ENCODE results near the gene NEGR1.

The NEGR1 gene

GRCh38 chr1:71473331-71473730, 809.0 kb downstream of the NEGR1 start:
- Histone ChIP-seq H3K27ac (ENCODE audit: low read length) (no peak overlapping the region), H3K9ac (ENCODE audit: low read length in 2 of 2) (no peak overlapping the region), H3K9me3 (ENCODE audit: control insufficient read depth in 2 of 2, low read length in 2 of 2) (no peaks in the 10 kb centered on the region), H3K27me3 (ENCODE audit: control insufficient read depth in 1 of 2, insufficient read depth in 2 of 2, low read length in 2 of 2) (no peaks in the 10 kb centered on the region), H3K36me3 (ENCODE audit: control insufficient read depth in 2 of 2, insufficient read depth in 2 of 2, low read length in 2 of 2) (no peaks in the 10 kb centered on the region), H3K4me3 (ENCODE audit: low read length in 2 of 2) (no peak overlapping the region), H3K4me1 (ENCODE audit: control insufficient read depth, insufficient read depth, low read length) (no peaks in the 10 kb centered on the region)

GRCh38 chr1:71465093-71465492, 817.2 kb downstream of the NEGR1 start:
- Histone ChIP-seq H3K4me3 (ENCODE audit: low read length in 2 of 2) (no peak overlapping the region), H3K27me3 (ENCODE audit: control insufficient read depth in 1 of 2, insufficient read depth in 2 of 2, low read length in 2 of 2) (no peaks in the 10 kb centered on the region), H3K9ac (ENCODE audit: low read length in 2 of 2) (no peak overlapping the region), H3K36me3 (ENCODE audit: control insufficient read depth in 2 of 2, insufficient read depth in 2 of 2, low read length in 2 of 2) (no peaks in the 10 kb centered on the region), H3K27ac (ENCODE audit: low read length) (no peak overlapping the region), H3K9me3 (ENCODE audit: control insufficient read depth in 2 of 2, low read length in 2 of 2) (no peaks in the 10 kb centered on the region), H3K4me1 (ENCODE audit: control insufficient read depth, insufficient read depth, low read length) (no peaks in the 10 kb centered on the region)

GRCh38 chr1:71464016-71464415, 818.3 kb downstream of the NEGR1 start:
- H3K4me3 ChIP-seq (ENCODE audit: low read length in 2 of 2): no peak overlapping the region
- no peak overlapping the region for H3K27ac ChIP-seq (ENCODE audit: low read length)
- no peaks in the 10 kb centered on the region for H3K4me1 ChIP-seq (ENCODE audit: control insufficient read depth, insufficient read depth, low read length)
- H3K9ac ChIP-seq (ENCODE audit: low read length in 2 of 2): no peak overlapping the region
- H3K27me3 ChIP-seq (ENCODE audit: control insufficient read depth in 1 of 2, insufficient read depth in 2 of 2, low read length in 2 of 2): no peaks in the 10 kb centered on the region
- H3K9me3 ChIP-seq (ENCODE audit: control insufficient read depth in 2 of 2, low read length in 2 of 2): no peaks in the 10 kb centered on the region
- no peaks in the 10 kb centered on the region for H3K36me3 ChIP-seq (ENCODE audit: control insufficient read depth in 2 of 2, insufficient read depth in 2 of 2, low read length in 2 of 2)

- Histone ChIP-seq H3K4me3 (ENCODE audit: low read length in 2 of 2) (no peak overlapping the region), H3K27ac (ENCODE audit: low read length) (no peak overlapping the region), H3K9me3 (ENCODE audit: control insufficient read depth in 2 of 2, low read length in 2 of 2) (no peaks in the 10 kb centered on the region), H3K4me1 (ENCODE audit: control insufficient read depth, insufficient read depth, low read length) (no peaks in the 10 kb centered on the region), H3K27me3 (ENCODE audit: control insufficient read depth in 1 of 2, insufficient read depth in 2 of 2, low read length in 2 of 2) (no peaks in the 10 kb centered on the region), H3K36me3 (ENCODE audit: control insufficient read depth in 2 of 2, insufficient read depth in 2 of 2, low read length in 2 of 2) (no peaks in the 10 kb centered on the region), H3K9ac (ENCODE audit: low read length in 2 of 2) (no peak overlapping the region)
Observed at GRCh38 chr1:71463144-71463543, 819.2 kb downstream of the NEGR1 start.

GRCh38 chr1:71462247-71462646, 820.1 kb downstream of the NEGR1 start:
- no peaks in the 10 kb centered on the region for H3K27me3 ChIP-seq (ENCODE audit: control insufficient read depth in 1 of 2, insufficient read depth in 2 of 2, low read length in 2 of 2)
- no peaks in the 10 kb centered on the region for H3K36me3 ChIP-seq (ENCODE audit: control insufficient read depth in 2 of 2, insufficient read depth in 2 of 2, low read length in 2 of 2)
- no peaks in the 10 kb centered on the region for H3K9me3 ChIP-seq (ENCODE audit: control insufficient read depth in 2 of 2, low read length in 2 of 2)
- H3K9ac ChIP-seq (ENCODE audit: low read length in 2 of 2): no peak overlapping the region
- no peaks in the 10 kb centered on the region for H3K4me1 ChIP-seq (ENCODE audit: control insufficient read depth, insufficient read depth, low read length)
- no peak overlapping the region for H3K27ac ChIP-seq (ENCODE audit: low read length)
- no peak overlapping the region for H3K4me3 ChIP-seq (ENCODE audit: low read length in 2 of 2)

- no peaks in the 10 kb centered on the region for H3K9me3 ChIP-seq (ENCODE audit: control insufficient read depth in 2 of 2, low read length in 2 of 2)
- H3K27me3 ChIP-seq (ENCODE audit: control insufficient read depth in 1 of 2, insufficient read depth in 2 of 2, low read length in 2 of 2): no peaks in the 10 kb centered on the region
- H3K36me3 ChIP-seq (ENCODE audit: control insufficient read depth in 2 of 2, insufficient read depth in 2 of 2, low read length in 2 of 2): no peaks in the 10 kb centered on the region
- H3K9ac ChIP-seq (ENCODE audit: low read length in 2 of 2): no peak overlapping the region
- H3K4me3 ChIP-seq (ENCODE audit: low read length in 2 of 2): no peak overlapping the region
- H3K4me1 ChIP-seq (ENCODE audit: control insufficient read depth, insufficient read depth, low read length): no peaks in the 10 kb centered on the region
- no peak overlapping the region for H3K27ac ChIP-seq (ENCODE audit: low read length)
Observed at GRCh38 chr1:71461416-71461815, 820.9 kb downstream of the NEGR1 start.

GRCh38 chr1:71448444-71448843, 833.9 kb downstream of the NEGR1 start:
- Histone ChIP-seq H3K27me3 (ENCODE audit: control insufficient read depth in 1 of 2, insufficient read depth in 2 of 2, low read length in 2 of 2) (no peaks in the 10 kb centered on the region), H3K9me3 (ENCODE audit: control insufficient read depth in 2 of 2, low read length in 2 of 2) (no peaks in the 10 kb centered on the region), H3K9ac (ENCODE audit: low read length in 2 of 2) (no peak overlapping the region), H3K4me1 (ENCODE audit: control insufficient read depth, insufficient read depth, low read length) (no peaks in the 10 kb centered on the region), H3K4me3 (ENCODE audit: low read length in 2 of 2) (no peak overlapping the region), H3K27ac (ENCODE audit: low read length) (no peak overlapping the region), H3K36me3 (ENCODE audit: control insufficient read depth in 2 of 2, insufficient read depth in 2 of 2, low read length in 2 of 2) (no peaks in the 10 kb centered on the region)

- Histone ChIP-seq H3K4me1 (ENCODE audit: control insufficient read depth, insufficient read depth, low read length) (no peaks in the 10 kb centered on the region), H3K36me3 (ENCODE audit: control insufficient read depth in 2 of 2, insufficient read depth in 2 of 2, low read length in 2 of 2) (no peaks in the 10 kb centered on the region), H3K9me3 (ENCODE audit: control insufficient read depth in 2 of 2, low read length in 2 of 2) (no peaks in the 10 kb centered on the region), H3K9ac (ENCODE audit: low read length in 2 of 2) (no peak overlapping the region), H3K27ac (ENCODE audit: low read length) (no peak overlapping the region), H3K4me3 (ENCODE audit: low read length in 2 of 2) (no peak overlapping the region), H3K27me3 (ENCODE audit: control insufficient read depth in 1 of 2, insufficient read depth in 2 of 2, low read length in 2 of 2) (no peaks in the 10 kb centered on the region)
Observed at GRCh38 chr1:71438626-71439025, 843.7 kb downstream of the NEGR1 start.

- Histone ChIP-seq H3K27me3 (ENCODE audit: control insufficient read depth in 1 of 2, insufficient read depth in 2 of 2, low read length in 2 of 2) (no peaks in the 10 kb centered on the region), H3K4me1 (ENCODE audit: control insufficient read depth, insufficient read depth, low read length) (no peaks in the 10 kb centered on the region), H3K27ac (ENCODE audit: low read length) (no peak overlapping the region), H3K9ac (ENCODE audit: low read length in 2 of 2) (no peak overlapping the region), H3K4me3 (ENCODE audit: low read length in 2 of 2) (no peak overlapping the region), H3K9me3 (ENCODE audit: control insufficient read depth in 2 of 2, low read length in 2 of 2) (no peaks in the 10 kb centered on the region), H3K36me3 (ENCODE audit: control insufficient read depth in 2 of 2, insufficient read depth in 2 of 2, low read length in 2 of 2) (no peaks in the 10 kb centered on the region)
Observed at GRCh38 chr1:71435951-71436350, 846.4 kb downstream of the NEGR1 start.

- Histone ChIP-seq H3K36me3 (ENCODE audit: control insufficient read depth in 2 of 2, insufficient read depth in 2 of 2, low read length in 2 of 2) (no peaks in the 10 kb centered on the region), H3K4me1 (ENCODE audit: control insufficient read depth, insufficient read depth, low read length) (no peaks in the 10 kb centered on the region), H3K27me3 (ENCODE audit: control insufficient read depth in 1 of 2, insufficient read depth in 2 of 2, low read length in 2 of 2) (no peaks in the 10 kb centered on the region), H3K4me3 (ENCODE audit: low read length in 2 of 2) (no peak overlapping the region), H3K27ac (ENCODE audit: low read length) (no peak overlapping the region), H3K9me3 (ENCODE audit: control insufficient read depth in 2 of 2, low read length in 2 of 2) (no peaks in the 10 kb centered on the region), H3K9ac (ENCODE audit: low read length in 2 of 2) (no peak overlapping the region)
Observed at GRCh38 chr1:71434240-71434639, 848.1 kb downstream of the NEGR1 start.

- no peak overlapping the region for H3K4me3 ChIP-seq (ENCODE audit: low read length in 2 of 2)
- no peaks in the 10 kb centered on the region for H3K36me3 ChIP-seq (ENCODE audit: control insufficient read depth in 2 of 2, insufficient read depth in 2 of 2, low read length in 2 of 2)
- H3K27ac ChIP-seq (ENCODE audit: low read length): no peak overlapping the region
- no peaks in the 10 kb centered on the region for H3K9me3 ChIP-seq (ENCODE audit: control insufficient read depth in 2 of 2, low read length in 2 of 2)
- no peaks in the 10 kb centered on the region for H3K4me1 ChIP-seq (ENCODE audit: control insufficient read depth, insufficient read depth, low read length)
- no peak overlapping the region for H3K9ac ChIP-seq (ENCODE audit: low read length in 2 of 2)
- no peaks in the 10 kb centered on the region for H3K27me3 ChIP-seq (ENCODE audit: control insufficient read depth in 1 of 2, insufficient read depth in 2 of 2, low read length in 2 of 2)
Observed at GRCh38 chr1:71428029-71428428, 854.3 kb downstream of the NEGR1 start.

- Histone ChIP-seq H3K4me3 (ENCODE audit: low read length in 2 of 2) (no peak overlapping the region), H3K9me3 (ENCODE audit: control insufficient read depth in 2 of 2, low read length in 2 of 2) (no peaks in the 10 kb centered on the region), H3K9ac (ENCODE audit: low read length in 2 of 2) (no peak overlapping the region), H3K27ac (ENCODE audit: low read length) (no peak overlapping the region), H3K36me3 (ENCODE audit: control insufficient read depth in 2 of 2, insufficient read depth in 2 of 2, low read length in 2 of 2) (no peaks in the 10 kb centered on the region), H3K27me3 (ENCODE audit: control insufficient read depth in 1 of 2, insufficient read depth in 2 of 2, low read length in 2 of 2) (no peaks in the 10 kb centered on the region), H3K4me1 (ENCODE audit: control insufficient read depth, insufficient read depth, low read length) (no peaks in the 10 kb centered on the region)
Observed at GRCh38 chr1:71427066-71427465, 855.3 kb downstream of the NEGR1 start.

Data from stomach smooth muscle (tissue), 2 donors.